CD4-positive, alpha-beta T cell treated with Interleukin-15 for 1 hour (primary cell): ENCODE results near the gene PYDC1.
"Not testable (repeated sequence)": the region's sequence is repeated elsewhere in the genome, so short reads cannot be mapped to it uniquely, and the experiment has no call there.

Source experiments
- DNase-seq: peaks from one replicate; pipeline ENCODE4 v3.0.0-alpha.2; 2020

PYDC1 gene

GRCh38 chr16:31221357-31222160 is 4.6 kb upstream of the PYDC1 start:
- DNase-seq, result no peak

- no peak for DNase-seq
Measured at GRCh38 chr16:31219154-31219741, 2.3 kb upstream of the PYDC1 start.

GRCh38 chr16:31217136-31217530 is 198 bp upstream of the PYDC1 start:
- no peak for DNase-seq

- no peak for DNase-seq
Measured at GRCh38 chr16:31215287-31216162, 1.4 kb downstream of the PYDC1 start.

GRCh38 chr16:31214708-31215286 is 2.1 kb downstream of the PYDC1 start:
- no peak for DNase-seq

- no peak for DNase-seq
Measured at GRCh38 chr16:31213877-31214707, 2.8 kb downstream of the PYDC1 start, which contains the start of gene TRIM72. TSS of gene TRIM72 (plus strand) at chr16:31214119. CDS start at chr16:31214739, 620 bp downstream.

- DNase-seq, result no peak
Measured at GRCh38 chr16:31213342-31213741, 3.6 kb downstream of the PYDC1 start.

GRCh38 chr16:31206776-31207175 is 10.2 kb downstream of the PYDC1 start:
- no peak for DNase-seq

GRCh38 chr16:31204871-31205666 is 11.9 kb downstream of the PYDC1 start:
- no peak for DNase-seq

- DNase-seq, result no peak
Measured at GRCh38 chr16:31202414-31203375, 14.2 kb downstream of the PYDC1 start, which contains the start of gene PYCARD. TSS of gene PYCARD (minus strand) at chr16:31202760. CDS start at chr16:31202690, 70 bp downstream.

GRCh38 chr16:31201582-31202413 is 15.1 kb downstream of the PYDC1 start:
- peak; percentile 54 for DNase-seq

GRCh38 chr16:31200821-31201568 is 15.9 kb downstream of the PYDC1 start:
- no peak for DNase-seq

GRCh38 chr16:31200111-31200510 is 16.8 kb downstream of the PYDC1 start:
- DNase-seq, result not testable (repeated sequence)

- DNase-seq, result no peak
Measured at GRCh38 chr16:31199430-31200041, 17.4 kb downstream of the PYDC1 start.

- no peak for DNase-seq
Measured at GRCh38 chr16:31198207-31198882, 18.6 kb downstream of the PYDC1 start.

GRCh38 chr16:31196324-31197088 is 20.4 kb downstream of the PYDC1 start:
- no peak for DNase-seq
